HEK293 (cell line): ENCODE data around the gene RSPO1.

ENCODE experiments used
- CTCF ChIA-PET: fragments of 350-600 bp; formaldehyde crosslinking; extraction: SDS; loops from one replicate; lab custom pipeline; 2021; ENCODE audit warnings: antibody characterized with exemption; lab: Yijun Ruan, JAX
- POLR2A ChIA-PET: fragments of 300-600 bp; formaldehyde crosslinking; extraction: SDS; loops from one replicate; lab custom pipeline; 2020; ENCODE audit warnings: antibody characterized with exemption, inconsistent platforms; lab: Yijun Ruan, JAX
- H3K27ac ChIP-seq: fragments of 200-500 bp; sonication (Bioruptor generic); 2 replicates; pipeline ENCODE4 v1.5.1; 2014; ENCODE audit warnings: low read depth, low read length, control low read depth, inconsistent platforms; ENCODE audit errors: extremely low read depth
- H3K36me3 ChIP-seq, 2 experiments: fragments of 200-500 bp in 1 of 2; sonication (Bioruptor generic) in 1 of 2; 1 replicate in 1 of 2; 2 replicates in 1 of 2; pipeline ENCODE4 v1.5.1; 2014 to 2017; ENCODE audit warnings: inconsistent platforms in 2 of 2, low read length in 2 of 2; ENCODE audit not compliant: control insufficient read depth in 2 of 2, insufficient read depth in 1 of 2
- H3K4me1 ChIP-seq: fragments of 200-500 bp; sonication (Bioruptor generic); 2 replicates; pipeline ENCODE4 v1.5.1; 2014; ENCODE audit warnings: mild to moderate bottlenecking, low read length, inconsistent platforms; ENCODE audit not compliant: control insufficient read depth, insufficient read depth
- H3K4me3 ChIP-seq: 2 replicates; pipeline ENCODE4 v1.5.1; 2011; ENCODE audit warnings: low read depth, mild to moderate bottlenecking, control low read depth, low read length, moderate library complexity
- H3K9me3 ChIP-seq: fragments of 200-500 bp; sonication (Bioruptor generic); 2 replicates; pipeline ENCODE4 v1.5.1; 2014; ENCODE audit warnings: low read depth, low read length, inconsistent platforms; ENCODE audit not compliant: control insufficient read depth, insufficient read depth
- EGR2 ChIP-seq: fragments of 450-650 bp; formaldehyde crosslinking; IDR thresholded peaks from 2 replicates; pipeline ENCODE4 v1.5.1; 2016; ENCODE audit warnings: low read depth, missing biosample characterization, missing genetic modification characterization
- MYNN ChIP-seq: fragments of 450-650 bp; formaldehyde crosslinking; IDR thresholded peaks from 2 replicates; pipeline ENCODE4 v1.5.1; 2016; ENCODE audit warnings: missing biosample characterization, missing genetic modification characterization, borderline replicate concordance
- PATZ1 ChIP-seq: fragments of 450-650 bp; formaldehyde crosslinking; IDR thresholded peaks from 2 replicates; pipeline ENCODE4 v1.5.1; 2016; ENCODE audit warnings: missing biosample characterization, missing genetic modification characterization
- SCRT1 ChIP-seq: fragments of 450-650 bp; formaldehyde crosslinking; IDR thresholded peaks from 2 replicates; pipeline ENCODE4 v1.5.1; 2016; ENCODE audit warnings: missing biosample characterization, missing genetic modification characterization, borderline replicate concordance
- WT1 ChIP-seq: fragments of 450-650 bp; formaldehyde crosslinking; IDR thresholded peaks from 2 replicates; pipeline ENCODE4 v1.5.1; 2016; ENCODE audit warnings: missing biosample characterization, missing genetic modification characterization
- YY1 ChIP-seq: fragments of 450-650 bp; formaldehyde crosslinking; IDR thresholded peaks from 2 replicates; pipeline ENCODE4 v1.5.1; 2018; ENCODE audit warnings: missing biosample characterization, missing genetic modification characterization
- ZBTB26 ChIP-seq: fragments of 450-650 bp; formaldehyde crosslinking; optimal IDR thresholded peaks from 2 replicates; pipeline ENCODE3; 2016; ENCODE audit warnings: missing biosample characterization, mild to moderate bottlenecking, missing genetic modification characterization
- ZNF155 ChIP-seq: fragments of 450-650 bp; formaldehyde crosslinking; IDR thresholded peaks from 2 replicates; pipeline ENCODE4 v1.5.1; 2016; ENCODE audit warnings: missing biosample characterization, missing genetic modification characterization
- ZNF184 ChIP-seq: fragments of 450-650 bp; IDR thresholded peaks from 2 replicates; pipeline ENCODE4 v1.5.1; 2018; ENCODE audit warnings: missing biosample characterization, mild to moderate bottlenecking, missing genetic modification characterization
- ZNF214 ChIP-seq: fragments of 450-650 bp; formaldehyde crosslinking; IDR thresholded peaks from 2 replicates; pipeline ENCODE4 v1.5.1; 2017; ENCODE audit warnings: missing biosample characterization, mild to moderate bottlenecking, missing genetic modification characterization, borderline replicate concordance
- ZNF354C ChIP-seq: fragments of 450-650 bp; formaldehyde crosslinking; IDR thresholded peaks from 2 replicates; pipeline ENCODE4 v1.5.1; 2016; ENCODE audit warnings: missing biosample characterization, missing genetic modification characterization, low read depth, borderline replicate concordance
- ZNF473 ChIP-seq: fragments of 450-650 bp; formaldehyde crosslinking; IDR thresholded peaks from 2 replicates; pipeline ENCODE4 v1.5.1; 2017; ENCODE audit warnings: missing biosample characterization, missing genetic modification characterization
- ZNF521 ChIP-seq: fragments of 450-650 bp; formaldehyde crosslinking; IDR thresholded peaks from 2 replicates; pipeline ENCODE4 v1.5.1; 2017; ENCODE audit warnings: missing biosample characterization, mild to moderate bottlenecking, missing genetic modification characterization
- ZNF529 ChIP-seq: fragments of 450-650 bp; formaldehyde crosslinking; IDR thresholded peaks from 2 replicates; pipeline ENCODE4 v1.5.1; 2017; ENCODE audit warnings: missing genetic modification characterization, missing biosample characterization; ENCODE audit not compliant: insufficient replicate concordance
- ZNF560 ChIP-seq: fragments of 450-650 bp; formaldehyde crosslinking; IDR thresholded peaks from 2 replicates; pipeline ENCODE4 v1.5.1; 2017; ENCODE audit warnings: missing biosample characterization, missing genetic modification characterization, borderline replicate concordance
- ZNF571 ChIP-seq: fragments of 450-650 bp; formaldehyde crosslinking; IDR thresholded peaks from 2 replicates; pipeline ENCODE4 v1.5.0; 2017; ENCODE audit warnings: missing biosample characterization, missing genetic modification characterization
- ZNF626 ChIP-seq: fragments of 450-650 bp; sonication (Bioruptor Pico); formaldehyde crosslinking; IDR thresholded peaks from 2 replicates; pipeline ENCODE4 v1.5.1; 2018; ENCODE audit warnings: missing biosample characterization, missing genetic modification characterization, inconsistent platforms
- ZNF707 ChIP-seq: fragments of 450-650 bp; formaldehyde crosslinking; IDR thresholded peaks from 2 replicates; pipeline ENCODE4 v1.5.1; 2016; ENCODE audit warnings: missing biosample characterization, missing genetic modification characterization
- ZNF791 ChIP-seq: fragments of 450-650 bp; formaldehyde crosslinking; IDR thresholded peaks from 2 replicates; pipeline ENCODE4 v1.5.1; 2016; ENCODE audit warnings: missing biosample characterization, missing genetic modification characterization
- ZNF837 ChIP-seq: fragments of 450-650 bp; formaldehyde crosslinking; IDR thresholded peaks from 2 replicates; pipeline ENCODE4 v1.5.1; 2016; ENCODE audit warnings: missing biosample characterization, missing genetic modification characterization
- TF ChIP-seq, protein P1 (sequence below): fragments of 450-650 bp; formaldehyde crosslinking; IDR thresholded peaks from 2 replicates; pipeline ENCODE4 v1.5.1; 2016; ENCODE audit warnings: missing biosample characterization, missing genetic modification characterization
- TF ChIP-seq, protein P2 (sequence below): fragments of 450-650 bp; formaldehyde crosslinking; IDR thresholded peaks from 2 replicates; pipeline ENCODE4 v1.5.1; 2016; ENCODE audit warnings: missing biosample characterization, missing genetic modification characterization, borderline replicate concordance
- TF ChIP-seq, protein P3 (sequence below): fragments of 450-650 bp; formaldehyde crosslinking; IDR thresholded peaks from 2 replicates; pipeline ENCODE4 v1.5.1; 2016; ENCODE audit warnings: missing biosample characterization, missing genetic modification characterization

RSPO1 gene

DNA sequence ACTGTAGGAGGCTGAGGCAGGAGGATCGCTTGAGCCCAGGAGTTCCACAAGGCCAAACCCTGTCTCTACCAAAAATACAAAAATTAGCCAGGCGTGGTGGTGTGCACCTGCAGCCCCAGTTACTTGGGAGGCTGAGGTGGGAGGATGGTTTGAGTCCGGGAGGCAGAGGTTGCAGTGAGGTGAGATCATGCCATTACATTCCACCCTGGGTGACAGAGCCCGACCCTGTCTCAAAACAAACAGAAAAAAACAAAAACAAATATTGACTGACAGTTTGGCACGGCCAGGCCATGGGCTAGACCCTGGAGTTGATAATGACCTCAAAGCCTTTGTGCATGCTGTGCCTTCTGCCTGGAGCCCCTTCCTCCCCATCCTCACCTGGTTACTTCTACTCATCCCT, 19.2 kb upstream of the RSPO1 start:
- no peaks in the 10 kb centered on the region for H3K4me1 ChIP-seq
- no peak for TF ChIP-seq ZNF626 (tag by site-specific recombination)
- no peak for TF ChIP-seq ZNF837 (tag by site-specific recombination)
- TF ChIP-seq, protein P1, sequence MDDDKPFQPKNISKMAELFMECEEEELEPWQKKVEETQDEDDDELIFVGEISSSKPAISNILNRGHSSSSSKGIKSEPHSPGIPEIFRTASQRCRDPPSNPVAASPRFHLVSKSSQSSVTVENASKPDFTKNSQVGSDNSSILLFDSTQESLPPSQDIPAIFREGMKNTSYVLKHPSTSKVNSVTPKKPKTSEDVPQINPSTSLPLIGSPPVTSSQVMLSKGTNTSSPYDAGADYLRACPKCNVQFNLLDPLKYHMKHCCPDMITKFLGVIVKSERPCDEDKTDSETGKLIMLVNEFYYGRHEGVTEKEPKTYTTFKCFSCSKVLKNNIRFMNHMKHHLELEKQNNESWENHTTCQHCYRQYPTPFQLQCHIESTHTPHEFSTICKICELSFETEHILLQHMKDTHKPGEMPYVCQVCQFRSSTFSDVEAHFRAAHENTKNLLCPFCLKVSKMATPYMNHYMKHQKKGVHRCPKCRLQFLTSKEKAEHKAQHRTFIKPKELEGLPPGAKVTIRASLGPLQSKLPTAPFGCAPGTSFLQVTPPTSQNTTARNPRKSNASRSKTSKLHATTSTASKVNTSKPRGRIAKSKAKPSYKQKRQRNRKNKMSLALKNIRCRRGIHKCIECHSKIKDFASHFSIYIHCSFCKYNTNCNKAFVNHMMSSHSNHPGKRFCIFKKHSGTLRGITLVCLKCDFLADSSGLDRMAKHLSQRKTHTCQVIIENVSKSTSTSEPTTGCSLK (tag by site-specific recombination), result no peak
- TF ChIP-seq ZNF214 (tag by site-specific recombination), result no peak
- TF ChIP-seq, protein P2, sequence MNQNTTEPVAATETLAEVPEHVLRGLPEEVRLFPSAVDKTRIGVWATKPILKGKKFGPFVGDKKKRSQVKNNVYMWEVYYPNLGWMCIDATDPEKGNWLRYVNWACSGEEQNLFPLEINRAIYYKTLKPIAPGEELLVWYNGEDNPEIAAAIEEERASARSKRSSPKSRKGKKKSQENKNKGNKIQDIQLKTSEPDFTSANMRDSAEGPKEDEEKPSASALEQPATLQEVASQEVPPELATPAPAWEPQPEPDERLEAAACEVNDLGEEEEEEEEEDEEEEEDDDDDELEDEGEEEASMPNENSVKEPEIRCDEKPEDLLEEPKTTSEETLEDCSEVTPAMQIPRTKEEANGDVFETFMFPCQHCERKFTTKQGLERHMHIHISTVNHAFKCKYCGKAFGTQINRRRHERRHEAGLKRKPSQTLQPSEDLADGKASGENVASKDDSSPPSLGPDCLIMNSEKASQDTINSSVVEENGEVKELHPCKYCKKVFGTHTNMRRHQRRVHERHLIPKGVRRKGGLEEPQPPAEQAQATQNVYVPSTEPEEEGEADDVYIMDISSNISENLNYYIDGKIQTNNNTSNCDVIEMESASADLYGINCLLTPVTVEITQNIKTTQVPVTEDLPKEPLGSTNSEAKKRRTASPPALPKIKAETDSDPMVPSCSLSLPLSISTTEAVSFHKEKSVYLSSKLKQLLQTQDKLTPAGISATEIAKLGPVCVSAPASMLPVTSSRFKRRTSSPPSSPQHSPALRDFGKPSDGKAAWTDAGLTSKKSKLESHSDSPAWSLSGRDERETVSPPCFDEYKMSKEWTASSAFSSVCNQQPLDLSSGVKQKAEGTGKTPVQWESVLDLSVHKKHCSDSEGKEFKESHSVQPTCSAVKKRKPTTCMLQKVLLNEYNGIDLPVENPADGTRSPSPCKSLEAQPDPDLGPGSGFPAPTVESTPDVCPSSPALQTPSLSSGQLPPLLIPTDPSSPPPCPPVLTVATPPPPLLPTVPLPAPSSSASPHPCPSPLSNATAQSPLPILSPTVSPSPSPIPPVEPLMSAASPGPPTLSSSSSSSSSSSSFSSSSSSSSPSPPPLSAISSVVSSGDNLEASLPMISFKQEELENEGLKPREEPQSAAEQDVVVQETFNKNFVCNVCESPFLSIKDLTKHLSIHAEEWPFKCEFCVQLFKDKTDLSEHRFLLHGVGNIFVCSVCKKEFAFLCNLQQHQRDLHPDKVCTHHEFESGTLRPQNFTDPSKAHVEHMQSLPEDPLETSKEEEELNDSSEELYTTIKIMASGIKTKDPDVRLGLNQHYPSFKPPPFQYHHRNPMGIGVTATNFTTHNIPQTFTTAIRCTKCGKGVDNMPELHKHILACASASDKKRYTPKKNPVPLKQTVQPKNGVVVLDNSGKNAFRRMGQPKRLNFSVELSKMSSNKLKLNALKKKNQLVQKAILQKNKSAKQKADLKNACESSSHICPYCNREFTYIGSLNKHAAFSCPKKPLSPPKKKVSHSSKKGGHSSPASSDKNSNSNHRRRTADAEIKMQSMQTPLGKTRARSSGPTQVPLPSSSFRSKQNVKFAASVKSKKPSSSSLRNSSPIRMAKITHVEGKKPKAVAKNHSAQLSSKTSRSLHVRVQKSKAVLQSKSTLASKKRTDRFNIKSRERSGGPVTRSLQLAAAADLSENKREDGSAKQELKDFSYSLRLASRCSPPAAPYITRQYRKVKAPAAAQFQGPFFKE (tag by site-specific recombination), result no peak
- no peak for TF ChIP-seq YY1 (tag by site-specific recombination)
- TF ChIP-seq ZNF529 (tag by site-specific recombination), result no peak
- TF ChIP-seq MYNN (tag by site-specific recombination), result no peak
- no peak overlapping the region for H3K4me3 ChIP-seq
- CTCF ChIA-PET, result interaction anchor here (0.6 to 1.7 kb wide), 2 partner anchors 8 to 51 kb away, joined by 3 to 5 read pairs; no protein-coding TSS in a partner anchor
- H3K9me3 ChIP-seq, result no peaks in the 10 kb centered on the region
- POLR2A ChIA-PET, result no interaction called here
- no peaks in the 10 kb centered on the region for H3K36me3 ChIP-seq
- no peak overlapping the region for H3K27ac ChIP-seq

DNA sequence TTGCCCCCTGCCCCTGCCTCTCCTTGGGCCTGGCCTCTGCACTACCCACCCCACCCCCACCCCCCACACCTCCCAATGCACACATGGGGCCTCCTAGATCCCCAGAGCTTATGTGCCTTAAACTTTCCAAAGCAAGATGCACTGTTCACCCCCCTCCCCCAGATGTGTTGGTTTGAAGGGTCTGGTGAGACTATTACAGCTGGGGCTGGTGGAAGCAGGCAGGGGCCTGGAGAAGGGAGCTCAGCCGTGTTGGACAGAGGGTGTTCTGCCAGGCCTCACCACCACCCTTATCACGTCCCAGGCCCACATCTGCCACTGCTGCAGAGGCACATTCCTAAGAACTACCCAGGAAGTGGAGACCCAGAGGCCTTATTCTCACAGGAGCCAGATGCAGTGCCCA, 18.3 kb upstream of the RSPO1 start:
- H3K27ac ChIP-seq, result no peak overlapping the region
- CTCF ChIA-PET, result interaction anchor here (0.5 kb wide), 1 partner anchor 29 kb away, joined by 3 read pairs; no protein-coding TSS in a partner anchor
- H3K36me3 ChIP-seq, result no peaks in the 10 kb centered on the region
- no peaks in the 10 kb centered on the region for H3K4me1 ChIP-seq
- H3K9me3 ChIP-seq, result no peaks in the 10 kb centered on the region
- no peak overlapping the region for H3K4me3 ChIP-seq
- POLR2A ChIA-PET, result interaction anchor here (1.0 kb wide), 1 partner anchor 58 kb away, joined by 3 read pairs; the partner anchor contains the start of gene GNL2
- TF ChIP-seq ZNF791 (tag by site-specific recombination) (no peak), ZNF155 (tag by site-specific recombination) (no peak), ZBTB26 (no peak), SCRT1 (no peak), WT1 (tag by site-specific recombination) (no peak), ZNF354C (tag by site-specific recombination) (no peak), PATZ1 (tag by site-specific recombination) (no peak), EGR2 (tag by site-specific recombination) (no peak), ZNF521 (tag by site-specific recombination) (no peak), ZNF571 (tag by site-specific recombination) (no peak), ZNF707 (no peak), ZNF560 (no peak), ZNF473 (tag by site-specific recombination) (no peak), ZNF184 (tag by site-specific recombination) (no peak)
- TF ChIP-seq, protein P3, sequence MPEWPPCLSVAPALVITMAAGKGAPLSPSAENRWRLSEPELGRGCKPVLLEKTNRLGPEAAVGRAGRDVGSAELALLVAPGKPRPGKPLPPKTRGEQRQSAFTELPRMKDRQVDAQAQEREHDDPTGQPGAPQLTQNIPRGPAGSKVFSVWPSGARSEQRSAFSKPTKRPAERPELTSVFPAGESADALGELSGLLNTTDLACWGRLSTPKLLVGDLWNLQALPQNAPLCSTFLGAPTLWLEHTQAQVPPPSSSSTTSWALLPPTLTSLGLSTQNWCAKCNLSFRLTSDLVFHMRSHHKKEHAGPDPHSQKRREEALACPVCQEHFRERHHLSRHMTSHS (tag by site-specific recombination), result no peak
